Naive thymus-derived CD8-positive, alpha-beta T cell (primary cell): ENCODE measurements around the gene STYXL2. TPM values are rescaled to one million over a fixed set of nuclear protein-coding genes. Genes with fewer than 3 reads are reported as not detected.
A peak's percentile ranks its signal among the peaks of the same experiment; 100 is the strongest.

ENCODE experiments used
- ATAC-seq, 2 donors: fragments of 150-1000 bp; cut with Tn5 transposase in 1 of 2; sonication (Bioruptor Pico), chemical (Tn5 transposase) in 1 of 2; 1 replicate in 1 of 2; 2 replicates in 1 of 2; pipeline ENCODE4 v1.10.0; 2021; ENCODE audit warnings: mild to moderate bottlenecking in 2 of 2, moderate library complexity in 2 of 2
- POLR2A ChIA-PET: fragments of 350-600 bp; sonication (Branson Sonifier 250); formaldehyde crosslinking; loops from one replicate; lab custom pipeline; 2021; ENCODE audit warnings: antibody characterized with exemption; lab: Charles Lee
- DNase-seq, 10 donors: peaks; one replicate each; pipeline versions ENCODE4 v3.0.0 to v3.0.0-alpha.2; 2020 to 2022
- H3K27ac Mint-ChIP-seq, 10 donors: one replicate each; pipeline ENCODE4 v1.8.0; 2020 to 2022; ENCODE audit warnings: mild to moderate bottlenecking in 10 of 10, mixed read lengths in 10 of 10, moderate library complexity in 4 of 10, inconsistent platforms in 1 of 10
- H3K27me3 Mint-ChIP-seq, 5 donors: one replicate each; pipeline ENCODE4 v1.8.0; 2021 to 2022; ENCODE audit warnings: mixed read lengths in 5 of 5
- H3K36me3 Mint-ChIP-seq, 3 donors: one replicate each; pipeline ENCODE4 v1.8.0; 2020 to 2022; ENCODE audit warnings: mixed read lengths in 3 of 3, mild to moderate bottlenecking in 2 of 3, inconsistent platforms in 1 of 3
- H3K4me1 Mint-ChIP-seq, 4 donors: one replicate each; pipeline ENCODE4 v1.8.0; 2021 to 2022; ENCODE audit warnings: mixed read lengths in 4 of 4
- H3K4me3 Mint-ChIP-seq, 10 donors: one replicate each; pipeline ENCODE4 v1.8.0; 2020 to 2022; ENCODE audit warnings: mild to moderate bottlenecking in 10 of 10, mixed read lengths in 10 of 10, moderate library complexity in 6 of 10, inconsistent platforms in 1 of 10
- H3K9me3 Mint-ChIP-seq, 9 donors: one replicate each; pipeline ENCODE4 v1.8.0; 2020 to 2022; ENCODE audit warnings: mixed read lengths in 9 of 9, mild to moderate bottlenecking in 3 of 9, inconsistent platforms in 1 of 9, moderate library complexity in 1 of 9
- polyA plus RNA-seq, 3 donors: library from polyadenylated mRNA; unstranded; fragments of 300-500 nt; fragmentation: Illumina TruSeq; gene quantifications; one replicate each; pipeline ENCODE4 v1.2.3, GENCODE V29; 2021
- total RNA-seq, 8 experiments: library from RNA in 2 of 8; stranded (reverse) in 2 of 8; gene quantifications; one replicate each; pipeline ENCODE4 v1.2.3 and lab custom pipeline; 2021 to 2026

The STYXL2 gene
- total RNA-seq (not detected), polyA plus RNA-seq (not detected), total RNA-seq (lab: John Stamatoyannopoulos, UW) (0 to 0.17 (median 0) reads per million in 6 experiments)

DNA sequence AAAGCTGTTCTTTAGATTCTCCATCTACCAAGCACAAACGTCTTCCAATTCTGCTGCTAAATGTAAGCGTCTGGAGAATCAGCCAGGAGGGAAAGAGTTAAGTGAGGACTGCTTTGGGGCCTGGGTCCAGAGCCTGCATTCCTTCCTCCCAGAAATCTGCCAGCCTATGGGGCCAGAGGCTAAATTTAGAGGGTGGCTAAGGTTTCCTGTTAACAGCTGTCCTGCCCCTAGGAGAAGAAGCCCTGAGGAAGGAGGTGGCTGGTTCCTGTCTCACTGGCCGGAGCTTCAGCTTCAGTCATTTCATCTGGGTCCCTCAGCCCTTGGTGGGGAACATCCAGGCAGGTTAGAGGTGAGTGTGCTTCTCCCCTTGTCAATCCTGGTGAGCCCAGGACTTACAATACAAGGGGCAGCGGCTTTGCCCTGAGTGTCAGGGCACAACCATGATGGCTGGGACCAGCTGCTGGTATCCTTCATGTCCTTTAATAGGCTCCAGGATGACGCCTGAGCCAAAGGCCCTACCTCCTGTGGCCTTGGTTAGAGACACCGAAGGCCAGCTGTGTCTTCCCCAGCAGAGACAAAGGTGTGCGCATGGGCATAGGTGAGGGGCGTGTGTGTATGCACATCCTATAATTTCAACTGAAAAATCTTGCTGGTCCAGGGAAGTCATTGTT, at the start of gene STYXL2:
Gene STYXL2, plus strand, starts transcription at position 230 of the 671 bp plus-strand sequence. CDS start 775 bp downstream, outside the sequence.
- POLR2A ChIA-PET, result no interaction called here
- H3K4me3 Mint-ChIP-seq, result no peak within 1 kb of the TSS

DNA sequence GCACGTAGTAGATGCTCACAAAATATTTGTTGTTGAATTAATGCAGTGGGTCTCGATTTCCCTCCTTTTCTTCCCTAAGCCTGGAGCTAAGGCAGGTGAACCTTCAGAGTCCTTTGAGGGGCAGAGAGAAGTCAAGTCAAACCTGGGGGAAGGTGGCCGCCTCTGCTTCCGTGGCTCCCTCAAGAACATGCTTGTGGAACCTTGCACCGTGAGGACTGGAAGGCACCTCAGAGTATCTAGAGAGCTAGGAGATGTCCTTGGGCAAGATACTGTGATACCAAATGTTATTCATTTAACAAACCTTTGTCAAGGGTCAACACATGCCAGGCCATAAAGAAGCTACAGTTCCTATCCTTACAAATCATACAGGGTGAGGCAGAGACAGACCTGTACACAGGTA, 42.0 kb upstream of the STYXL2 start:
- Mint-ChIP-seq H3K36me3 (peaks cover 0 to 7% (median 2%) of the 10 kb centered on the region in 3 donors), H3K27ac (no peak overlapping the region), H3K4me3 (no peak overlapping the region), H3K4me1 (no peaks in the 10 kb centered on the region), H3K27me3 (no peaks in the 10 kb centered on the region), H3K9me3 (no peaks in the 10 kb centered on the region)
- DNase-seq (no peak), ATAC-seq (no peak)
- POLR2A ChIA-PET, result no interaction called here

More for the DNA sequence above, at the start of gene STYXL2:
- H3K36me3 Mint-ChIP-seq, result peaks cover 0 to 3% (median 1%) of the 10 kb centered on the region in 3 donors
- peak within 1 kb of the TSS in 8 of 10 donors; percentile 12 to 88 (median 60) for H3K27ac Mint-ChIP-seq
- peaks cover 14 to 41% (median 38%) of the 10 kb centered on the region in 4 donors for H3K4me1 Mint-ChIP-seq
- no peaks in the 10 kb centered on the region for H3K9me3 Mint-ChIP-seq
- ATAC-seq (no peak), DNase-seq (no peak)
- no peaks in the 10 kb centered on the region for H3K27me3 Mint-ChIP-seq

DNA sequence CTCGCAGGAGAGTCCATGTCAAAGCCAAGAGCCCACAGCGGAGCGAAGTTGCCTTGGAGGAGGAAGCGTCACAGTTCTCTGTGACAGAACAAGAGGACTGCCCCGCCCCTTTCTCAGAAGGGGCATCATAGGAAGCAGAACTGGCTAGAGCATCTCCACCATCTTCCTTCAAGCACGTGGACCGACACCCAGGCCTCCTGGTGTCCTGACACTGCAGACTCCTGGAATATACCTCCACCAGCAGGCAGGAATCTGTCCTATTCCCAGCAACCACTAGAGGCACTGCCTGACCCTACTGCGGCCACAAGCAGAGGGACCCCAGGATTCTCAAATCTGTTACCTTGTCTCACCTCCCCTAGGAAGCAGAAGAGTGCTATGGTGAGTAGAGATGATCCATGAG, 41.5 kb upstream of the STYXL2 start:
- H3K9me3 Mint-ChIP-seq, result no peaks in the 10 kb centered on the region
- DNase-seq (no peak), ATAC-seq (no peak)
- H3K4me1 Mint-ChIP-seq, result no peaks in the 10 kb centered on the region
- no peak overlapping the region for H3K27ac Mint-ChIP-seq
- no peak overlapping the region for H3K4me3 Mint-ChIP-seq
- POLR2A ChIA-PET, result no interaction called here
- peaks cover 0 to 7% (median 2%) of the 10 kb centered on the region in 3 donors for H3K36me3 Mint-ChIP-seq
- no peaks in the 10 kb centered on the region for H3K27me3 Mint-ChIP-seq

DNA sequence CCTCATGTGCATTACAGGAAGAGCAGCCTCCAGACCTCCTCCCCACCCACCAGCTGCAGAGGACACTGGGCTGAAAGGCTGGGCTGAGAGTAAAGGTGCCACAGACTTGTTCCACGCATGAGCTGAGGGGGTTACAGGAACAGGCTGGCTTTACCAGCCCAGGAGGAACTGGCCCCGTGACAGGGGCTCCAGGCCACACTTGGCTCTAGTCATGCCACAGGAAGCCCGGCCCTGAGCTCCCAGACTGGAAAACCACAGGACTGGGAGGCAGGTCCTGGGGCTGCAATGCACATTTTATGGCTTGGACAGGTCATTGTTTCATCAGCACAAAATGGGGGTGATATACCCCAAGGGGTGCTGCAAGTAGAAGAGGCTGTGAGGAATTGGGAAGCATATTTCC, 39.3 kb upstream of the STYXL2 start:
- peaks cover 0 to 9% (median 4%) of the 10 kb centered on the region in 4 donors for H3K4me1 Mint-ChIP-seq

DNA sequence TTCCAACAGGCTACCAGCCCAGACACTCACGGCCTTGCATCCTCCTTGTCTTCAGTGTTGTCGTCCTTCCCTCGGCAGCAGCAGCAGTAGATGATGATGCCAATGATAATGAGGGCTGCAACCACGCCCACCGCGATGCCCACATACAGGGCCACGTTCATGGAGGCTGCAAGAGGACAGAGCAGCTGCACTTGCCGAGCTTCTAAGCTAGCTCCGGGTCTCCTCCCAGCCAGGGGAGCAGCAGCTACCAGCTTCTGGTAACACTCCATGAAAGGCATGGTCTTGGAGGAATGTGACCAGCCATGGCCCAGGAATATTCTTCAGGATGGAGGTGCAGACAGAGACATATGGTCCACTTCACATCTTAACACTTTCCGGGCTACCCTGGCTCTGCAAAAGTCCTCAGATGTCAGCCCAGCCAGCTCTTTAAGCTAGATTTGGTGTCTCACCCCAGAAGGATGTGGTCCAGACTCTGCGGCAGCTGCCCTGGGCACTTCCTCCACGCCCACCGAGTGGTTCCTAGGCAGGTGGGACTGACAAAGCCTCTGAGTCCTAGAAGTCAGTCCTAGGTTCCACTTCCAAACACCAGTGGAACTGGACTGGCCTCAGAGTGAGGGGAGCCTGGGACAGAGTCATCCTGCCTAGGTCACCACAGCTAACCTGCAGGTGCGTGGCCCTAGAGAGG, 38.8 kb upstream of the STYXL2 start:
- DNase-seq (no peak), ATAC-seq (no peak)
- H3K4me1 Mint-ChIP-seq, result peaks cover 0 to 11% (median 4%) of the 10 kb centered on the region in 4 donors
- H3K27ac Mint-ChIP-seq, result no peak overlapping the region
- POLR2A ChIA-PET, result no interaction called here
- H3K4me3 Mint-ChIP-seq, result no peak overlapping the region
- H3K36me3 Mint-ChIP-seq, result peaks cover 0 to 7% (median 2%) of the 10 kb centered on the region in 3 donors
- no peaks in the 10 kb centered on the region for H3K27me3 Mint-ChIP-seq
- no peaks in the 10 kb centered on the region for H3K9me3 Mint-ChIP-seq

More for the DNA sequence above, 39.3 kb upstream of the STYXL2 start:
- DNase-seq (no peak), ATAC-seq (no peak)
- POLR2A ChIA-PET, result no interaction called here
- H3K27ac Mint-ChIP-seq, result no peak overlapping the region
- peaks cover 0 to 7% (median 2%) of the 10 kb centered on the region in 3 donors for H3K36me3 Mint-ChIP-seq
- no peak overlapping the region for H3K4me3 Mint-ChIP-seq
- no peaks in the 10 kb centered on the region for H3K27me3 Mint-ChIP-seq
- no peaks in the 10 kb centered on the region for H3K9me3 Mint-ChIP-seq

DNA sequence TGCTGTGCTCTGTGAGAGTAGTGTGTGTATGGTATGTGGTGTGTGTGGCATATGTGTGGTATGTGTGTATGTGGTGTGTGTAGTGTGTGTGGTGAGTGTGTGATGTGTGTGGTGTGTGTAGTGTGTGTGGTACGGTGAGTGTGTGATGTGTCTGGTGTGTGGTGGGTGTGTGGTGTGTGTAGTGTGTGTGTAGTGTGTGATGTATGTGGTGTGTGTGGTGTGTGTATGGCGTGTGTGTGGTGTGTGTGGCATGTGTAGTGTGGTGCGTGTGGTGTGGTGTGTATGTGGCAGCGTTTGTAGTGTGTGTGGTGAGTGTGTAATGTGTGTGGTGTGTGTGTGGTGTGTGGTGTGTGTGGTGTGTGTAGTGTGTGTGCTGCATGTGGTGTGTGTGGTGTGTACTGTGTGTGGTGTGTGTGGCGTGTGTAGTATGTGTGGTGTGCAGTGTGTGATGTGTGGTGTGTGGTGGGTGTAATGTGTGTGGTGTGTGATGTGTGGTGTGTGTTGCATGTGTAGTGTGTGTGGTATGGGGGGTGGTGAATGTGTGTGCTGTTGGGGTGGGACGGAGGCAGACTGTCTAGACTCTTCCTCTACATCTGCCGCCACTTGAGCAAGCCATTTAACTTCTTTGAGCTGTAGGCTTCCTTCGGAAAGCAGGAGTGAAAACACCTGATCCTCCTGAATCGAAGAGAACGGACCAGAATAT, 37.2 kb upstream of the STYXL2 start:
- Mint-ChIP-seq H3K4me1 (peaks cover 0 to 11% (median 4%) of the 10 kb centered on the region in 4 donors), H3K27me3 (no peaks in the 10 kb centered on the region), H3K36me3 (peaks cover 0 to 7% (median 2%) of the 10 kb centered on the region in 3 donors), H3K27ac (no peak overlapping the region), H3K9me3 (no peaks in the 10 kb centered on the region), H3K4me3 (no peak overlapping the region)
- POLR2A ChIA-PET, result interaction anchor here (1.1 kb wide), 1 partner anchor 146 kb away, joined by 3 read pairs; no protein-coding TSS in a partner anchor
- ATAC-seq (no peak), DNase-seq (no peak)

DNA sequence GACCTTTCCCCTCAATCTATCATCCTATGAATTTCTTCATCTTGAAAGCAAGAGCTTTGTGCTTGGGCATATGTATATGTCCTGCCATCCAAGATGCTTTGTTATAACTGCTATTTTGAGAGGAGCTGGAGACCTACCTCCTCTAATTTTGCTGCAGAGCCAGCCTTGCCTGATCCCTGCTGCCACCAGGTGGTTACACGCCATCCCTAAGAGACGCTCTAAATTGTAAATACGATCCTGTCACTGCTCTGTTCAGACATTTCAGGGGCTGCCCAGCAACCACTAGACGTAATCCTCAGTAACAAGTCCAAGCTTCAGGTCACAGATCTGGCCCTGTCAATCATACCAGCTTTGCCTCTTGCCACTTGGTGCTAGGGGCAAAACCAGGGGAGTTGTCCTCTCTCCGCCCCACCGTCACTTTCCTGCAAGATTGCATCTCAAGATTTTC, 36.6 kb upstream of the STYXL2 start:
- H3K27ac Mint-ChIP-seq, result no peak overlapping the region
- peak in 1 of 2 donors; percentile 42 for ATAC-seq
- no peak overlapping the region for H3K4me3 Mint-ChIP-seq
- peaks cover 0 to 11% (median 4%) of the 10 kb centered on the region in 4 donors for H3K4me1 Mint-ChIP-seq
- H3K36me3 Mint-ChIP-seq, result peaks cover 0 to 7% (median 2%) of the 10 kb centered on the region in 3 donors
- POLR2A ChIA-PET, result interaction anchor here (1.1 kb wide), 1 partner anchor 147 kb away, joined by 3 read pairs; no protein-coding TSS in a partner anchor
- no peaks in the 10 kb centered on the region for H3K9me3 Mint-ChIP-seq
- H3K27me3 Mint-ChIP-seq, result no peaks in the 10 kb centered on the region
- DNase-seq, result peak in 1 of 10 donors; percentile 10

DNA sequence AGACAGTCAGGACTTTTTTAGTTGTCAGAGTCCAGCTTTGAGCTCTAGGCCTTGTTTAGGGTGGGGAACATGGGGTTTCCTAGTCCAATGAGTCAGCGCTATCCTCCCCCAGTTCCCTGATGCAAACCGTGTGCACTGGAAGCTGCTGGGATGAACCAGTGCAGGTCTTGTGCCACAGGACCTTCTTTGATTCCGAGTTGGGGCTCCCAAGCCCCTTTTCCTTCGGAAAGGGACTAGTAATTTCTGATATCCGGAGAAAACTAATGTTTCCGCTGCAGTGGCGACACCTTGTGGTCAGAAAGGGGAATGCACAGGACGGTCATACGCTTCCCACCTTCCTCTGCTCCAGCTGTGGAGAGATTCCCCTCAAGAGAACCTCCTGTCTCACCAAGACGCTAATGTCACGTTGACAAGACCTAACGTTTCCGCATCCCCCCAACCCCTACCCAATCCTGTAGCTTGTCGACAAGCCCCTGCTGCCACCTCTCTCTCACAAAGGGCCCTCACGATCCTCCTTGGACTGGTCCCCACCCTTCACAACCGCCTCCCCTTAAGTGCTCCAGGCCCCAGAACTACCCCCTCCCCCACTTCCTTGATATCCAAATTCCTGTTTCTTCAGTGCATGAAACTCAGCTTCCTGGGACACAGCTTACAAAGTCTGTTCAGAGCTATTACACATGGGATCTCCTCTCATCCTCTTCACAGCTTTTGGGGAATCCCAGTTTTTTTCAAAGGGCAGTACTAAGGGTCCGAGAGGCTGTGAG, 34.6 kb upstream of the STYXL2 start:
- Mint-ChIP-seq H3K27me3 (no peaks in the 10 kb centered on the region), H3K9me3 (no peaks in the 10 kb centered on the region), H3K4me3 (peak overlapping the region in 3 of 10 donors; percentile 33 to 60 (median 35)), H3K36me3 (peaks cover 0 to 2% (median 0%) of the 10 kb centered on the region in 3 donors), H3K4me1 (peaks cover 0 to 11% (median 4%) of the 10 kb centered on the region in 4 donors), H3K27ac (peak overlapping the region in 3 of 10 donors; percentile 6 to 55 (median 22))
- peak; percentile 53 to 68 for ATAC-seq
- POLR2A ChIA-PET, result interaction anchor here (1.0 to 2.6 kb wide), 3 partner anchors 149 to 180 kb away, joined by 3 to 10 read pairs (median 3); no protein-coding TSS in a partner anchor
- DNase-seq, result peak; percentile 38 to 84 (median 65)

DNA sequence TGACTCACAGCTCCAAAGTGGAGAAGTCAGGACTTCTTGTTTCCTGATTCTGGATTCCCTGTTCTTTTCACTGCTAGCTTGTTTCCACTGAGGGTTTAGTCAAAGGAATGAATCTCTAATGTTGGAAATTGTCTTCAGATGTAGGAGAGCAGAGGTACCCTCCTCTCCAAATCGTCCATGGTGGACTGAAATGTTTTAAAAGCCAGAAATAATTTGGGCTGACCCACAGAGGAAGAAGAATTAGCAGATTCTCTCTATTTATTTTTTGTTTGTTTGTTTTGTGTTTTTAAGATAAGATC, 34.1 kb upstream of the STYXL2 start:
- ATAC-seq (no peak), DNase-seq (no peak)
- POLR2A ChIA-PET, result interaction anchor here (1.0 to 2.6 kb wide), 3 partner anchors 149 to 180 kb away, joined by 3 to 10 read pairs (median 3); no protein-coding TSS in a partner anchor
- Mint-ChIP-seq H3K4me1 (peaks cover 0 to 11% (median 4%) of the 10 kb centered on the region in 4 donors), H3K27me3 (no peaks in the 10 kb centered on the region), H3K27ac (no peak overlapping the region), H3K9me3 (no peaks in the 10 kb centered on the region), H3K36me3 (no peaks in the 10 kb centered on the region), H3K4me3 (no peak overlapping the region)

DNA sequence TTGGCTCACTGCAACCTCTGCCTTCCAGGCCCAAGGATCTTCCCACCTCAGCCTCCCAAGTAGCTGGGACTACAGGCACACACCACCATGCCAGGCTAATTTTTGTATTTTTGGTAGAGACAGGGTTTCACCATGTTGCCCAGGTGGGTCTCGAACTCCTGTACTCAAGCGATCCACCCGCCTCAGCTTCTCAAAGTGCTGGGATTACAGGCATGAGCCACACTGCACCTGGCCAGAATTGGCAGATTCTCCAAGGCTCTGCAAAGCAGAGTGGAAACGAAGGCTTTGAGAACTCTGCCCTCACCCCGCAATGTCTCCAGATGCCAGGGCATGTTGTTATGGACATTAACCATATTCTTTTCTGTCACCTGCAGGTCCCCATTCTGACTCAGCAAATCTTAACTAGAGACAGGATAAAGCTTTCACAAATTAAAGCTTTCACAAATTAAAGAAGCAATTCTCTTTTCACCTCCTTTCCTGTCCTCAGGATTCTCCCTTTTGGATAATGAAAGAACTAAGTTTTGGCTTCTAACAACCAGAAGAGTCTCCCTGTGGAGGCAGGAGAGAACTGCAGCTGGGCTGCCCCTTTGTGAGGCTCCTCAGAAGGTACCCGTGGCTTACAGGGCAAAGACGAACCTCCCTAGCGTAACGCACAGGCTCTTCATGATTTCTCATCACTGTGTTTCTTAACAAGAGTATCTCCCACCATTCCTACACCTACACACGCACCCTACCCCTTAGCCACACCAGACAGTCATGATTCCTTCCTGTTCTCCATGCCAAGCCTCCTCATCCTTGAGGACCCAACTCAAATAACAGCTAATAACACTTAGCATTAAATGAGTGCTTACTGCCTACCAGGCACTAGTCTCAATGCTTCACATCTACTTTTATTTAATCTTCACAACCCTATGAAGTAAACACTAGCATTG, 33.5 kb upstream of the STYXL2 start:
- H3K4me1 Mint-ChIP-seq, result peaks cover 0 to 11% (median 4%) of the 10 kb centered on the region in 4 donors
- no peaks in the 10 kb centered on the region for H3K9me3 Mint-ChIP-seq
- peak overlapping the region in 2 of 10 donors; percentile 48 to 60 for H3K27ac Mint-ChIP-seq
- ATAC-seq (no peak), DNase-seq (no peak)
- no peak overlapping the region for H3K4me3 Mint-ChIP-seq
- H3K36me3 Mint-ChIP-seq, result no peaks in the 10 kb centered on the region
- POLR2A ChIA-PET, result interaction anchor here (0.7 to 2.6 kb wide), 3 partner anchors 107 to 181 kb away, joined by 3 to 10 read pairs (median 3); no protein-coding TSS in a partner anchor
- H3K27me3 Mint-ChIP-seq, result no peaks in the 10 kb centered on the region

DNA sequence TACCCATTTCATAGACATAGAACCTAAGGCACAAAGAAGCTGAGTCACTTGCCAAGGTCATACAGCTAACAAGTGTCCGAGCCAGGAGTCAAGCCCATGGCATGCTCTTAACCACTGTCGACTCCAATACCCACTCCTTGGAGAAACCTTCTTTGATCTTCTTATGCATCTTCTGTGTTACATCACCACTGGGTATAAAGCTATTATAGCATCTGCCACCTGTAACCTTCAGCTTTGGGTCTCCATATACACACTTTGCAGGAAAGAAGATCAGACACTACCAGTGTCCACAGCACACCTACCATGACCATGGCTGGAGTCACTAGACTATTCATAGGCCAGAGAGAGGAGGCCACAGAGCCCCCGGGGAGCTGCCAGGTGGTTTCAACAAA, 32.8 kb upstream of the STYXL2 start:
- no peak overlapping the region for H3K4me3 Mint-ChIP-seq
- H3K27ac Mint-ChIP-seq, result no peak overlapping the region
- no peak for ATAC-seq
- no peaks in the 10 kb centered on the region for H3K9me3 Mint-ChIP-seq
- H3K4me1 Mint-ChIP-seq, result peaks cover 0 to 11% (median 4%) of the 10 kb centered on the region in 4 donors
- H3K27me3 Mint-ChIP-seq, result no peaks in the 10 kb centered on the region
- no peaks in the 10 kb centered on the region for H3K36me3 Mint-ChIP-seq
- no peak for DNase-seq
- POLR2A ChIA-PET, result interaction anchor here (0.7 to 2.6 kb wide), 2 partner anchors 107 to 151 kb away, joined by 3 to 10 read pairs; no protein-coding TSS in a partner anchor
